Omental fat pad (tissue), 4 donors: ENCODE results near the gene GRIA2. TPM values are rescaled to one million over a fixed set of nuclear protein-coding genes. Genes with fewer than 3 reads are reported as not detected.

ENCODE experiments used
- ATAC-seq: fragments of 150-250 bp; one replicate; pipeline ENCODE4 v1.9.1; 2016; ENCODE audit warnings: mild to moderate bottlenecking, moderate library complexity; ENCODE audit not compliant: low FRiP score
- DNase-seq: peaks from one replicate; pipeline ENCODE4 v3.0.0-alpha.2; 2019; ENCODE audit warnings: low spot score
- total RNA-seq, 4 donors: library from RNA; depleted of rRNA; stranded (reverse); fragments of >200 nt; gene quantifications; one replicate each; pipeline ENCODE4 v1.1.0, GENCODE V29; 2016
- TF ChIP-seq, protein P1 (sequence below), 3 donors: fragments of 450-650 bp; IDR thresholded peaks; one replicate each; pipeline ENCODE4 v1.5.1; 2016 to 2017; ENCODE audit warnings: antibody characterized with exemption in 3 of 3, mild to moderate bottlenecking in 3 of 3, moderate library complexity in 2 of 3

GRIA2 gene
- total RNA-seq, 4 donors from 2014 or later, result not detected

DNA sequence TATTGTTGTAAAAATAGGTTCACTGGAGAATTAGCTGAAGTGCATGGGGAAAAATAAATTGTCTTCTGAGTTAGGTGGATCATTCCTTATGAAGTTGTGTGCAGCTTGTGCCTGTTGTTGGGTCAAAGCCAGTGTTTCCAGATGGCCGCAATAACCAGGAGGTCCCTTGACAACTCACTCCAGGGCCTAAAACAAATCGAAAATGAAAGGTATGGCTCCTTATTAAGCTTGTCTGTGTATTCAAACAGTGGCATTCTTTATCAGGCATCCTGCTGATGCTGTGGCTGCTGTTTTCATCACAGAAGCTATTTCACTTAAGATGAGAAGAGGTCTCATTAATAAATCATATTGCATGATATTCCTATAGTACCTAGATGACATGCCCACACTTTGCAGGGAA, 80.2 kb downstream of the GRIA2 start:
- DNase-seq, result no peak
- no peak for ATAC-seq
- TF ChIP-seq, protein P1, sequence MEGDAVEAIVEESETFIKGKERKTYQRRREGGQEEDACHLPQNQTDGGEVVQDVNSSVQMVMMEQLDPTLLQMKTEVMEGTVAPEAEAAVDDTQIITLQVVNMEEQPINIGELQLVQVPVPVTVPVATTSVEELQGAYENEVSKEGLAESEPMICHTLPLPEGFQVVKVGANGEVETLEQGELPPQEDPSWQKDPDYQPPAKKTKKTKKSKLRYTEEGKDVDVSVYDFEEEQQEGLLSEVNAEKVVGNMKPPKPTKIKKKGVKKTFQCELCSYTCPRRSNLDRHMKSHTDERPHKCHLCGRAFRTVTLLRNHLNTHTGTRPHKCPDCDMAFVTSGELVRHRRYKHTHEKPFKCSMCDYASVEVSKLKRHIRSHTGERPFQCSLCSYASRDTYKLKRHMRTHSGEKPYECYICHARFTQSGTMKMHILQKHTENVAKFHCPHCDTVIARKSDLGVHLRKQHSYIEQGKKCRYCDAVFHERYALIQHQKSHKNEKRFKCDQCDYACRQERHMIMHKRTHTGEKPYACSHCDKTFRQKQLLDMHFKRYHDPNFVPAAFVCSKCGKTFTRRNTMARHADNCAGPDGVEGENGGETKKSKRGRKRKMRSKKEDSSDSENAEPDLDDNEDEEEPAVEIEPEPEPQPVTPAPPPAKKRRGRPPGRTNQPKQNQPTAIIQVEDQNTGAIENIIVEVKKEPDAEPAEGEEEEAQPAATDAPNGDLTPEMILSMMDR (IDR thresholded peaks at IDR 0.05), result no peak

DNA sequence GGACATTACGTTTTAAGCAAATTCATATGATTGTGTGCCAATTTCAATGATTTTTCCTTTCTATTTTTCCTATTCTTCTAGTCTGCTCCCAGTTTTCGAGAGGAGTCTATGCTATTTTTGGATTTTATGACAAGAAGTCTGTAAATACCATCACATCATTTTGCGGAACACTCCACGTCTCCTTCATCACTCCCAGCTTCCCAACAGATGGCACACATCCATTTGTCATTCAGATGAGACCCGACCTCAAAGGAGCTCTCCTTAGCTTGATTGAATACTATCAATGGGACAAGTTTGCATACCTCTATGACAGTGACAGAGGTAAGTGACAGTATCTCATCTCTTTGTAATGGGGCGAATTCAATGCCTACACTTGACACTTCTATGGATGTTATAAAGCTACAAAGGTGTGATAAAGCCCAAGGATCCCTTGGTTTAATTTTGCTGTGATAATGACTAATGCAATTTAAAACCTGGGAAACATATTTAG, 83.0 kb downstream of the GRIA2 start:
- TF ChIP-seq, protein P1 (IDR thresholded peaks at IDR 0.05), result no peak
- ATAC-seq (no peak), DNase-seq (no peak)

DNA sequence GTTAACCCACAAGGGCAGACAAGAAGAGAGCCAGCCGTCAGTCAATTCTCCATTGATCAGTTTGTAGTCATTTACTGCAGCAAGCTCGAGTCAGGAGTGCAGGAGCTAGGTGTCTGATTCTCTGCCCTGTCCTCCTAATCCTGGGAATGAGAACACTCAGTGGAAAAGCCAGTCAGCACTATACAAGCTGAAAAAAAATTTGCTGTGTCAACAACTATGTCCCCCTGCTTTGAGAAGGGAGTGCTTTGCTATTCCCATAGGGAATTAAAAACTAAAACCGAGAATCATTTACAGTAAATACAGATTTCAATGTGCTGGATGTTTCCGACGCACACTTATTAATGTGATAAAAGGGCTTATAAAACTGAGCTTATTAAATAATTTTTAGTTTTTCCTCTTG, 84.2 kb downstream of the GRIA2 start:
- TF ChIP-seq, protein P1 (IDR thresholded peaks at IDR 0.05), result no peak
- ATAC-seq, result no peak
- DNase-seq, result no peak

DNA sequence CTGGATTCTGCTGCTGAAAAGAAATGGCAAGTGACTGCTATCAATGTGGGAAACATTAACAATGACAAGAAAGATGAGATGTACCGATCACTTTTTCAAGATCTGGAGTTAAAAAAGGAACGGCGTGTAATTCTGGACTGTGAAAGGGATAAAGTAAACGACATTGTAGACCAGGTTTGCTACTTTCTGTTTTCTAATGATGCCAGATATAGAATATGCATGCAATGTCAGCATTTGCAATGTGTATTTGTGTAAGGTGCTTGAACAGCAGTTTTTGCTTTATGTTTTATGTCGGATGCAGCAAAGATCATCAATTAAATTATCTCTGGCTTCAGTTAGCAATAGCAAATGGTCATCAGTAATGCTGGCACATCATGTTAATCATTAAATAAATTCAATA, 92.2 kb downstream of the GRIA2 start:
- DNase-seq (no peak), ATAC-seq (no peak)
- TF ChIP-seq, protein P1 (IDR thresholded peaks at IDR 0.05), result no peak

DNA sequence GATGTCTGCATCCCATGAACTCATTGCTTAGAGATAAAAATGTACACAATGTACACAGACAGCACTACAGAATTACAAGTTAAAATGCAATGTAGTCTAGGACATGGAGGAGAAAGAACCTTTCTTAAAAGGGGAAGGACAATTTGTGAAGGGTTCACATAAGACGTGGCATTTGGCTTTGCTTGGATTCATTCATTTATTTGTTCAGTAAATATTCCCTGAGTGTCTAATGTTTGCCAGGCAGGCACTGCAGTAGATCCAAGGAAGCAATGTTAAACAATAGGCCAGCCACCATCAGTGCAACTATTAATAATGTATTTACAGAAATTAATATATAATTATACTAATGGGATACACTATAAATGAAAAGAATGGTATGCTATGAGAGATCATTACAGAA, 94.4 kb downstream of the GRIA2 start:
- ATAC-seq (no peak), DNase-seq (no peak)
- TF ChIP-seq, protein P1 (IDR thresholded peaks at IDR 0.05), result no peak

DNA sequence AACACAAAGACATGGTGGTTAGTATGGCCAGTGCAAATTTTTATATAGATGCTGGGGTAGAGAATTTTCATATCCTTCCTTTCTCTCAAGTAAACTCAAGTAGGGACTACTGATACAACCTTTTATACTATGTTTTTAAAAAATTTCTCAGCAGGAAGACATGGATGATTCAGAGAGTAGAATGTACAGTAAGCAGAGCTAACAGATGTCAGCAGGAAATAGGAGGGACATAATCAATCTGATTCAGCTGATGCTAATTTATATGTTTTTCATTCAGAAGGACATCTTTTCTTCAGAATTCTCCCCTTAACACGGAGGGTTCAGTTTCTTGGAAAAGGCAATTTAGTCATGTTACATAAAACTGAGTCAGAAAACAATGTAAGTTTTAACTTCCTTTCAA, 95.4 kb downstream of the GRIA2 start:
- ATAC-seq (no peak), DNase-seq (no peak)
- TF ChIP-seq, protein P1 (IDR thresholded peaks at IDR 0.05), result no peak

DNA sequence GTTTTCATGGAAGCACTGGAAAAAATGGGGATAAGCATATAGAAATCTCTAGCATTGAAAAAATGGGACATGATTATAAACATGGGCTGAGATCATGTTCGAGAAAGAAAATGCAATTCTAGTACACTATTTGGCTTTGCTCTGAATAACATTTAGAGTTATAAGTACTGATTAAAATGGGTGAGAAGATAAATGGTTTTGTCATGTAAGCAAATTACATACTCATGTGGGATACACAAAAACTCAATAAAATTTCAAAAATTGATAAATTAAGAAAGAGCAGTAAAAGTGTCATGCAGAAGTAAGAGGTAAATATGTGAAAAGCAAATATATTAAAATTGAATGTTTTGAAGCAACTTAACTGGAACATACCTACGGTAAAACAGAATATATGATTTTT, 99.6 kb downstream of the GRIA2 start:
- no peak for DNase-seq
- no peak for ATAC-seq
- TF ChIP-seq, protein P1 (IDR thresholded peaks at IDR 0.05), result no peak
